ENCODE data around the gene AK4.

GRCh38 chr1:65247419-65248359 lies 99.7 kb downstream of the AK4 start:
- TF ChIP-seq CTCF (IDR thresholded peaks at IDR 0.05; ENCODE audit: insufficient read depth, low read length, poor library complexity, severe bottlenecking) (no peak), EZH2phosphoT487 (conservative IDR thresholded peaks at IDR 0.05; ENCODE audit: low read length) (no peak)

Data from SU-DHL-6 (cell line).